Glomerular endothelial cell (primary cell): ENCODE results near the gene HHIPL1. TPM values are rescaled to one million over a fixed set of nuclear protein-coding genes. Genes with fewer than 3 reads are reported as not detected.
"Not testable (repeated sequence)": the region's sequence is repeated elsewhere in the genome, so short reads cannot be mapped to it uniquely, and the experiment has no call there.

Source experiments
- DNase-seq: peaks from one replicate; pipeline ENCODE4 v3.0.0-alpha.2; 2011; ENCODE audit warnings: low read depth, low spot score; ENCODE audit errors: extremely low read depth
- total RNA-seq: library from RNA; depleted of rRNA; stranded (reverse); fragments of >200 nt; gene quantifications from 2 replicates; pipeline ENCODE4 v1.2.3, GENCODE V29; 2015

The HHIPL1 gene
- total RNA-seq, 1 donor from 2014 or later: 4.3 TPM

- DNase-seq: no peak
Observed at GRCh38 chr14:99632410-99633035, 12.4 kb upstream of the HHIPL1 start.

- DNase-seq: no peak
Observed at GRCh38 chr14:99633141-99633540, 11.8 kb upstream of the HHIPL1 start.

DNA sequence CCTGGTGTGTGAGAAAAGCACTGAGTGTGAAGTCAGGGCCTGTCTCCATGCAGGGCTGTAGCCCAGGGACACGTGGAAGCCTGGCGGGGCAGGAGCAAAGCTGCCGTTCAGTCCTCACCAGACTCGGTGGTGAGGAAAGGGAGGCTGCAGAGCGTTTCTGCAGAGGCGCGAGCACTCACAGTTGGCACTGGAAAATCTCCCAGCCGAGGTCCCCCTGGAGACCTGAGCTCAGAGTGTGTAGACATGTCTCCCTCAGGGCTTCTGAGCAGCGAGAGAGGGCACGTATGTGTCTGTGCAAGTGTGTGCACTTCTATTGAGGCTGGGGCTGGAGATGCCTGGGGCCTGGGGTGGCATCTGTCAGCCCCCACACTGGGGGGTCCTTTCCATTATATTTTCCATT lies 11.0 kb upstream of the HHIPL1 start:
- DNase-seq: no peak

DNA sequence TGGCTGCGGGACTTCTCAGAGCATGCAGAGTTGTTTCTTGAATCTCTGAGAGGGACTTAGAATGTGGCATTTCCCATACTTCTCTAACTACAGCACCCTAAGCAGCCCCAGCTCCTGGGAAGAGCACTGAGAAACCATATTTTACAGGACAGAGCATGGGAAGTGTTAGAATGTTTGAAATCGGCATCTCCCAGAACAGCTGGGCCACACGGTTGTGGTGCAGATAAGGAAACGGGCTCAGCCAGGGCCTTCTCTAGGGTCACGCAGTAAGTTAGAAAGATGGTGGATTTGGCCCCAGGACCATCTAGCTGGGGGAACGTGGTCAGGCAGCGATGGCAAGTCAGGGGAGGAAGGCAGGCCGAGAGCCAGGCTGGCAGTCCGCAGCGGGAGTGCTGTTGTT lies 10.5 kb upstream of the HHIPL1 start:
- DNase-seq: no peak

- no peak for DNase-seq
Observed at GRCh38 chr14:99635116-99635515, 9.8 kb upstream of the HHIPL1 start.

GRCh38 chr14:99636487-99636886 lies 8.4 kb upstream of the HHIPL1 start:
- no peak for DNase-seq

GRCh38 chr14:99637624-99638023 lies 7.3 kb upstream of the HHIPL1 start:
- no peak for DNase-seq

DNA sequence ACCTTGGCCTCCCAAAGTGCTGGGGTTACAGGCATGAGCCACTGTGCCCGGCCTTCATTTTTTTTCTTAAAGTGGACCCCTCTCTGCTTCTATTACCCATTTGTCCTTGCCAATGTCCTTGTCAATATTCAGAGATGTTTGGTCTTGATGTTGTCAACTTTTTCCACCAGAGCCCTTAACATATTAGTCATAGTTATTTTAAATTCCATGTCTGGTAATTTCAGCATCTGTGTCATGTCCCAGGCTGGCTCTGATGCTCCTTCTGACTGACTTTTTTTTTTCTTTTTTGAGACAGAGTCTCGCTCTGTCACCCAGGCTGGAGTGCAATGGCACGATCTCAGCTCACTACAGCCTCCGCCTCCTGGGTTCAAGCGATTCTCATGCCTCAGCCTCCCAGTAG lies 2.2 kb upstream of the HHIPL1 start:
- DNase-seq: not testable (repeated sequence)

DNA sequence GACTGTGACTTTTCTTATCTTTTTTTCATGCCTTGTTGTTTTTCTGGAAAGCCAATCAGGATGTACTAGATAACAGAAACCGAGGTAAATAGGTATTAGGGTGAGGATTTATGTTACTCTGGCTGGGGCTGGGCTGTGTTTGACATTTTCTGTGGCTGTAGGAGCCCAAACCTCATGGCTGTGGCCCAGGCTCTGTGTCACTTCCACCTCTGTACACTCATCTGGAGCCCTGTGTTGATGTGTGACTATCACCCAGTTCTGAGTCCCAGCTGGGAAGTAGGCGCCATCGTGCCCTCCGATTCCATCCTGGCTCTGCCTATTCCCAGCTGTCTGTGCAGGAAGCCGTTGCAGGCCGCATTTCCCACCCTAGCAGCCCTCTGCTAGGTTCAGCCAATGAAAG lies 1.6 kb upstream of the HHIPL1 start:
- no peak for DNase-seq

DNA sequence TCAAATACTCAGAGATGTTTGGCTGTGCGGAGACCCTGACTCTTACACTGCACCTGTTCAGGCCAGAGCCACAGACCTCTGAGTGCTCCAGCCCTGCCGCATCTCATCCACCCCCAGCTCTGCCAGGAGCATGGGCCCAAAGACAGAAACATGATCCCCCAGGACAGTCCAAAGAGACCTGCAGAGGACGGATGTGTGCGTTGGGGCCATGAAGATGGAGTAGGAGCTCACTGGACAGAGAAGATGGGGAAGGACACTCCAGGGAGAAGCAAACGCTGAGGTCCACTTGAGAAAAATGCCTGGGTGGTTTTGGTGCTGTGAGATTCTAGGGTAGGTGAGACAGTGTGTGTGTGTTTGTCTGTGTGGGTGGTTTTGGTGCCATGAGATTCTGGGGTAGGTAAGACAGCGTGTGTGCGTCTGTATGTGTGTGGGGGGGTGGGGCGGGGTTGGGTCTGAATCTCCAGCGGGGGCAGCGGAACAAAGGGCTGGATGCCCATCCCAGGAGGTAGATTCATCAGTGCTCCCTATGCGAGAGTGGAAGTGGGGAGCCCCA lies 818 bp upstream of the HHIPL1 start:
- no peak for DNase-seq

DNA sequence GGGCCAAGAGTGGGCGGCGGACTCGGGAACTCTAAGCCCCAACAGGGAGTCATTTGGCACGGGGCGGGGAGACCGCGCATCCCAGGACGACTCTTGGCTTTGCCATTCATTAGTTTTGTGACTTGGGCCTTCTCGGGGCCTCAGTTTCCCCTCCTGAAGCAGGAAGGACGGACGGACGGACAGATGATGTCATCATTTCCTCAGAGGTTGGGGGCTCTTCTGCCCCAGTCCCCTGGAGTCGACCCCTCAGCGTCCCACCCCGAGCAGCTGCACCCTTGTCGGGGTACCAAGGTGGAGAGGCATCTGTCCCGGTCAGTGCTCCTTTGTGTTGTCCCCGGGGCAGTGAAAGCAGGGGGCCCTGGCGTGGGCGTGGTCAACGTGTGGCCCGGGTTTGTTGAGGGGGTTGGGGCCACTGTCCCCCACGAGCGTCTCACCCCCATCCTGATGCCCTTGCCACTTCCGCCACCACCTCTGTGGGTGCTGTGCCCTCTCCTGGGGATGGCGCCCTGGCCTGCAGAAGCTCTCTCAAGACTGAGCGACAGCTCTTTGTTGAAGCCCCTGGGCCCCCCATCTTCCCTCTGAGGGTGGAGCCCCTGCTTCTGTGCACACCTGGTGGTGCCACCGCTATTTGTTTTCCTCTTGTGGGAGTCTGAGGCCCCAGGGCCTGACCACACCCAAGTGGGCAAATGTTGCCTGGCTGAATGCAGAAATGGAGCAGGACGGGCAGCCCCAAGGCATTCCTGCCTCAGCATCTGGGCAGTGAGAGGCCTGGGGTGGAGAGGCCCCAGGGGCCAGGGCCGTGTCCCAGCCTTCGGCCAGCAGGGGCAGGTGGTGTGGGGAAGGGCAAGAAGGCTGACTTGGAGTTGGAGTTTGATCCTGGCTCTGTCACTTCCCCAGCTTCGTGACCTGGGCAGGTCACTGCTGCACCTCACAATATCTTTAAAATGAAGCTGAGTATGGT lies 896 bp downstream of the HHIPL1 start:
- DNase-seq: no peak

- DNase-seq: no peak
Observed at GRCh38 chr14:99647411-99647810, 2.5 kb downstream of the HHIPL1 start.

DNA sequence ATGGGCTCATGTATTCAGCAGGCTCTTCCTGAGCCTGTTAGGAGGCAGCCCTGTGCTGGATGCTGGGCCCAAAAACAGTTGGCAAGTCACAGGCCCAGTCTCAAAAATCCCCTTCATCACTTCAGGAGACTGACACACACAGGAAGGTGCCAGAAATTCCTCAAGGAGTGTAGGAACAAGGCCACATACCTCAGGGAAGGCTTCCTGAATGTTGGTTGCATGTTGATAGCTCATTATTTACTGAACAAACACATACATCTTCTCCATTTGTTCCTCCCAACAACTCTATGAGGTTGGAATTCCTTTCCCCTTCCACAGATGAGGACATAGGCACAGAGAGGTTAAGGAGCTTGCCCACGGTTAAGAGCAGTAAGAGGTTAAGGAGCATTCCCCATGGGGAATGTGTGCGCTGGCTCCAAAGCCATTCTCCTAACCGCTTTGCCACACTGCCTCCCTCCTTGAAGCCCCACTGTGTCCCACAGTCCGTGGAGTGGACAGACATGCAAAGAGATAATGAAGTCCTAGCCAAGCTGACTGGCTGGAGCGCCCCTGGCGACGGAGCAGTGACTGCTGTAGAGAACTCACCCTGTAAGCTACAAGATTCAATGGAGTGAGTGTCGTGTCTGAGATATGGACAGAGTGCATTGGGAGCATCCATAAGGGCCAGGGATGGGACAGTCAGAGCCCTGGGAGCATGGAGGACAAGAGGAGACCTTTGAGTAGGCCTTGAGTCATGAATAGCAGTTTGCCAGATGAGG lies 3.3 kb downstream of the HHIPL1 start:
- no peak for DNase-seq

DNA sequence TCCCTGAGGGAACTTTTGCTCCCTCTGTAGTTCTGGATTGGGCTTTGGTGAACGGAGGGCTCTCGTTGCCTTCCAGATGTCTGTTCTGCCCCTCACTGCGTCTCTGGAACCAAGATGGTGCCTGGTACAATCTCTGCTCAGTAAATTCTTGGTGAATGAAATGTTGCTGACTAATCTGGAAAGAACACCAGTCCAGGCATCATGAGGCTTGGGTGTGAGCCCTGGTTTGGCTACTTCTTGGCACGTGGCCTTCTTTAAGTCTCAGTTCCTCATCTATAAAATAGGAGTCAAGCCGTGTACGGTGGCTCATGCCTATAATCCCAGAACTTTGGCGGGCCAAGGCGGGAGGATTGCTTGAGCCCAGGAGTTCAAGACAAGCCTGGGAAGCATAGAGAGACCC lies 4.3 kb downstream of the HHIPL1 start:
- no peak for DNase-seq

- no peak for DNase-seq
Observed at GRCh38 chr14:99649643-99650042, 4.7 kb downstream of the HHIPL1 start.

GRCh38 chr14:99650189-99650588 lies 5.3 kb downstream of the HHIPL1 start:
- no peak for DNase-seq

DNA sequence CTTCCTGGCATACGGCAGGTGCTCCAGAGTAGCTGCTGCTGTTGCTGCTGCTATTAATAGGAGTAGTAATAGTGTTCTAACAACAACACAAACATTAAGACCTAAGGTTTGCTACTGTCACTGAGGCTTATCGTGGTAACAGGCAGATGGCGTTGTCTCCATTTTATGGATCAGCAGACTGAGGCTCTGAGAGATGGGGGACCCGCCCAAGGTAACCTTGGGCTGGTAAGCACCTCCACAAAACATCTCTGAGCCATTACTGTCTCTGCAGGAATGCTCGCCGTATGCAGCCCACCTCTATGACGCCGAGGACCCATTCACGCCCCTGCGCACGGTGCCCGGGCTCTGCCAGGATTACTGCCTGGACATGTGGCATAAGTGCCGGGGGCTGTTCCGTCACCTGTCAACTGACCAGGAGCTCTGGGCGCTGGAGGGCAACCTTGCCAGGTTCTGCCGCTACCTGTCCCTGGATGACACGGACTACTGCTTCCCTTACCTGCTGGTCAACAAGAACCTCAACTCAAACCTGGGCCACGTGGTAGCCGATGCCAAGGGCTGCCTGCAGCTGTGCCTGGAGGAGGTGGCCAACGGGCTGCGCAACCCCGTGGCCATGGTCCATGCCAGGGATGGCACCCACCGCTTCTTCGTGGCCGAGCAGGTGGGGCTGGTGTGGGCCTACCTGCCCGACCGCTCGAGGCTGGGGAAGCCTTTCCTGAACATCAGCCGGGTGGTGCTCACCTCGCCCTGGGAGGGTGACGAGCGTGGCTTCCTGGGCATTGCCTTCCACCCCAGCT lies 7.2 kb downstream of the HHIPL1 start:
- no peak for DNase-seq

- DNase-seq: no peak
Observed at GRCh38 chr14:99654235-99654985, 9.5 kb downstream of the HHIPL1 start.

GRCh38 chr14:99655521-99655920 lies 10.6 kb downstream of the HHIPL1 start:
- no peak for DNase-seq

- no peak for DNase-seq
Observed at GRCh38 chr14:99656171-99656570, 11.2 kb downstream of the HHIPL1 start.
